Middle frontal gyrus (tissue), 1 donor: ENCODE measurements around the gene FHL1.

ENCODE experiments used
- DNase-seq: peaks from one replicate; pipeline ENCODE4 v3.0.0-alpha.2; 2015; ENCODE audit warnings: low spot score; ENCODE audit errors: extremely low spot score

The FHL1 gene

GRCh38 chrX:136185401-136186022 is 38.2 kb downstream of the FHL1 start:
- DNase-seq: no peak

- no peak for DNase-seq
These were observed 38.7 kb downstream of the FHL1 start for GRCh38 chrX:136186023-136186413.

- DNase-seq: no peak
These were observed 41.9 kb downstream of the FHL1 start for GRCh38 chrX:136189222-136189621.

GRCh38 chrX:136190038-136190713 is 42.8 kb downstream of the FHL1 start:
- DNase-seq: no peak

GRCh38 chrX:136191171-136191570 is 43.8 kb downstream of the FHL1 start:
- DNase-seq: no peak

- no peak for DNase-seq
These were observed 44.8 kb downstream of the FHL1 start for GRCh38 chrX:136192135-136192534.

GRCh38 chrX:136192839-136193414 is 45.6 kb downstream of the FHL1 start:
- no peak for DNase-seq

- no peak for DNase-seq
These were observed 46.4 kb downstream of the FHL1 start for GRCh38 chrX:136193771-136194170.

GRCh38 chrX:136194536-136194935 is 47.2 kb downstream of the FHL1 start:
- no peak for DNase-seq

- DNase-seq: no peak
These were observed 47.9 kb downstream of the FHL1 start for GRCh38 chrX:136195247-136195646.

GRCh38 chrX:136196691-136197155 is 49.4 kb downstream of the FHL1 start:
- no peak for DNase-seq

- DNase-seq: no peak
These were observed 50.7 kb downstream of the FHL1 start for GRCh38 chrX:136198010-136198409.

GRCh38 chrX:136198678-136199243 is 51.4 kb downstream of the FHL1 start:
- DNase-seq: no peak

GRCh38 chrX:136199365-136199764 is 52.0 kb downstream of the FHL1 start:
- DNase-seq: no peak

GRCh38 chrX:136200466-136200865 is 53.1 kb downstream of the FHL1 start:
- DNase-seq: no peak

GRCh38 chrX:136201601-136202000 is 54.3 kb downstream of the FHL1 start:
- no peak for DNase-seq

- no peak for DNase-seq
These were observed 55.6 kb downstream of the FHL1 start for GRCh38 chrX:136202889-136203288.

GRCh38 chrX:136203438-136203837 is 56.1 kb downstream of the FHL1 start:
- DNase-seq: no peak

- DNase-seq: no peak
These were observed 56.6 kb downstream of the FHL1 start for GRCh38 chrX:136203951-136204350.

- DNase-seq: no peak
These were observed 57.2 kb downstream of the FHL1 start for GRCh38 chrX:136204571-136204970.

- no peak for DNase-seq
These were observed 58.6 kb downstream of the FHL1 start for GRCh38 chrX:136205882-136206380.

GRCh38 chrX:136206916-136207315 is 59.6 kb downstream of the FHL1 start:
- no peak for DNase-seq
